GM12891 (cell line): Measurements from ENCODE around the gene PRKCE.
A peak's percentile ranks its signal among the peaks of the same experiment; 100 is the strongest.

ENCODE experiments used
- PAX5 ChIP-seq: IDR thresholded peaks from 2 replicates; pipeline ENCODE4 v1.6.1; 2011; ENCODE audit warnings: low read length, moderate library complexity, mild to moderate bottlenecking; ENCODE audit not compliant: insufficient read depth, severe bottlenecking
- POLR2A ChIP-seq: IDR thresholded peaks from 2 replicates; pipeline ENCODE4 v1.6.1; 2011; ENCODE audit warnings: low read depth, low read length, control low read depth
- POLR2AphosphoS5 ChIP-seq: IDR thresholded peaks from 2 replicates; pipeline ENCODE4 v1.6.1; 2011; ENCODE audit warnings: low read depth, low read length, control low read depth
- POU2F2 ChIP-seq: IDR thresholded peaks from 2 replicates; pipeline ENCODE4 v1.6.1; 2011; ENCODE audit warnings: low read depth, mild to moderate bottlenecking, control low read depth, low read length, moderate library complexity
- SPI1 ChIP-seq: IDR thresholded peaks from 2 replicates; pipeline ENCODE4 v1.6.1; 2011; ENCODE audit warnings: low read depth, low read length, control low read depth
- TAF1 ChIP-seq: IDR thresholded peaks from 2 replicates; pipeline ENCODE4 v1.6.1; 2011; ENCODE audit warnings: low read depth, low read length, control low read depth

DNA sequence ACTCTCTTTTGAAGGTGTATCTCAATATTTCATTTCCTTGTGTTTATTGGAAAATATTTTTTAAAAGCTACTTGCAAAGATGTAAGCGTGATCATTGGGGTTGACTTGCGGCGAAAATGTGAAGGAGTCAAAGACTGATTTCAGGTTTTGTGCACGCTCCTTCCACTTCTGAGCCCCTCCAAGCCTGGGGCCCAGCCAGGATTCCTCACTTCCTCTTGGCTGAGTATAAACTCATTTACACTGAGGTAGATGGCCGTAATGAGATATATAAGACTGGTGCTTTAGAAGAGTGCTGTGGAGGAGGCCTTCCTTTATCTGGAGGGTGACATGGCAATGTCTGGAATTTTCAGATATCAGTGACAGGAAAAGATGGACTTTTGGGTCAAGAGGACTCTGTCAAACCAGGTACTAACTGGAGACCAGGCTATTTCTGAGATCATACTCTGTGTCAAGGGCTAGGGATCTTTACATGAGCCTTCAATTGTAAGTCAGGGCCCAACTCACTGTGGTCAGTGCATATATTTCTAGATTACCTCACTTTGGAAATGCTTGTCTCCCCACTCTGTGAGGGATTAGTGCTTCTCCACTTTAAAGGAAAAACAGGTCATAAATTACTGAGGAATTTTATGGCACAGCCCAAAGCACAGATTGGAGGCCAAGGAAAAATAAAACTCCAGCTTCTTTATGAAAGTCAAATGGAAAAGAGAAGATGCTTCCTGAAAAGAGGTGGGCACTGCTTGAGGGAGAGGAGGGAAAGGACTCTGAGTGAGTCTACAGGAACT is 22.8 kb downstream of the PRKCE start:
- TF ChIP-seq POLR2AphosphoS5 (no peak), POLR2A (no peak), TAF1 (no peak), SPI1 (peak; percentile 56), POU2F2 (no peak), PAX5 (no peak)
